COLO668 (cell line): ENCODE results near the gene EXOC4.

Source experiments
- DNase-seq: peaks from one replicate; lab custom pipeline; 2025; ENCODE audit not compliant: unreplicated experiment; lab: John Stamatoyannopoulos, UW

EXOC4 gene

DNA sequence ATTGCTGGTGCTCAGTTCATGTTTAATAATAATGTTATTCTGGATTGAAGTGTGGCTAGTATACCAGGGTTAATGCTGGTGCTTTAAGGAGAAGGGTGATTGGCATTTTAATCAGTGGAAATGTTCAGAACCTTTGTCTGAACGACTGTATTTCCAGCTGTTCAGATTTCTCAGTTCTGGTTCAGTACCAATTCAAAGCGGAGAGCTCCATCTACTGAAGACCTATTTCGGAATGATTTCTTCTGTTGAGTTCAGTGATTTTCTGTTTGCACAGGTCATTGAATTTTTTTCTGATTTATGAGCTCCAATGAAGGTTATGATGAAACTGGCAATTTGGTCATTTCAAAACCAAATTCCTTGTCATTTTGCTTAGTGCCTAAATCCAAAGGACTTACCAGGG lies 160.1 kb downstream of the EXOC4 start:
- no peak for DNase-seq

DNA sequence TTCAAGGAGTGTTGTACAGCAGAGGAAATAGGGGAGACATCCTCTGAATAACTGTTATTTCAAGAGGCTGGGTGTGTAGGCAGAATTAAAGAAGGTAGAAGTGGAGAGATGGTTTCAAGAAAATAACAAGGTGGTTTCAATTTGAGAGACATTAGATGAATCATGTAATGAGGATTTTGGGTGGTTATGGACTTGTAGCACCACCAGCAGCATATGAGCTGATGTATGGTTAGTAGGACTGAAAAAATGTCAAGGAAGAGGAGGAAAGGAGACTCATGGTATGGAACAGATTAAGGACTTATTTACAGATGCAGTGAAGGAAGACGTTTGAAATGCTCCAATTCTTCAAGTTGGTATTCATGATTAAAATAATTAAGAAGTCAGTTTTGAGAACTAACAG lies 166.2 kb downstream of the EXOC4 start:
- no peak for DNase-seq

DNA sequence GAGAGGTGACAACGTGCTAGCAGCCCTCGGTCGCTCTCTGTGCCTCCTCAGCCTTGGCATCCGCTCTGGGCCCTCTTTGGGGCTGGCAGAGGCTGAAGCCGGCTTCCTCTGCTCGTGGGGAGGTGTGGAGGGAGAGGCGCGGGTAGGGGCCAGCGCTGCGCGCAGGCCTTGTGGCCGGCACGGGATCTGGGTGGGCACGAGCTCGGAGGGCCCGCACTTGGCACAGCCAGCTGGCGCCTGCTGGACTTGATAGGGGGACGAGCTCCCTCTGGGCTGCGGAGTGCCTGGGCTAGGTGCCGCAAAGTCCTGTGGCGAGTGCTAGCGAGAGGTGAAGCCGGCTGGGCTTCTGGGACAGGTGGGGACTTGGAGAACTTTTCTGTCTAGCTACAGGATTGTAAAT lies 170.7 kb downstream of the EXOC4 start:
- DNase-seq: no peak

DNA sequence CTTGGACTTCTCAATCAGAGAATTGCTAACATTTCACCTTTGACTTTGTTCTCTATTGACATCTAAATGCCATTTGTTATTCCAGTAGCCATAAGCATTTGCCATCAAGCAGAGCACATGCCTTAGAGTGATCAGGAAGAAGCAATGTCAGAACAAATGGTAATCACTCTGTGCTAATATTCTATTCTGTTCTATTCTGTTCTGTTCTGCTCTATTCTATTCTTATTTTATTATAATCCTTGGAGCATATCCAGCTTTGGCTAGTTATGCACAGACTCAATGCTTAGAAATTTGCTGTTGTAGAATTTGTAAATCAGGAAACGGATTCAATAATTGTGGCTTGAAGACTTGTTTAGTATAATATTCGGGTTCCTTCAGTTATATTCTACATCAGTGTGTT lies 175.4 kb downstream of the EXOC4 start:
- no peak for DNase-seq

DNA sequence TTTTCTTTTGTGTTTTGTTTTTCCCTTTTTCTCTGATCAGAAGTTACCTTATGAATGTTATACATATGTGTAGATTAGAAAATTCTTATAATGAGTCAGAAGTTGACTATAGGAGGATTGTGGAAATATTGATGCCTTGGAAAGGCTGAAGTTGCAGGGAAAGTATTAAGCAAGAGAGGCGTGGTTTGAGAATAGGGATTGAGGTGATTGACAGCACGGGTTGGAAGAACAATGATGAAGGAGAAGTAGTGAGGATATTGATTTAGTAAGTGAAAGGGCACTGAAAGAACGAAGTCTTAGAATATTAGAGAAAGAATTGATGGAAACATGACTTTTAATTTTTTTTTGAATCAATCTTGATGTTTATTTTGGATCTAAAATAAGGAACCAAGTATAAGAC lies 176.0 kb downstream of the EXOC4 start:
- no peak for DNase-seq

DNA sequence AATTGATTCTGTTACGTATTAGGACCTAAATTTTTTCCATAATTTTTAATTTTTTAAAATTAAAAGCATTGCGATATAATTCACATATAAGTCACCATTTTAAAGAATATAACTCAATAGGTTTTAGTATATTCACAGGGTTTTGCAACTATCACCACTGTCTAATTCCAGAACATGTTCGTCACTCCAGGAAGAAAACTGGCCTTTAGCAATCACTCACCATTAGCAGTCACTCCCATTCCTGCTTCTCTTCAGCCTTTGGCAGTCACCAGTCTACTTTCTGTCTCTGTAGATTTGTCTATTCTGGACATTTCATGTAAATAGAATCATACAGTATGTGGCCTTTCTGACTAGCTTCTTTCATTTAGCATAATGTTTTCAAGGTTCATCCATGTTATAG lies 176.5 kb downstream of the EXOC4 start:
- DNase-seq: no peak

DNA sequence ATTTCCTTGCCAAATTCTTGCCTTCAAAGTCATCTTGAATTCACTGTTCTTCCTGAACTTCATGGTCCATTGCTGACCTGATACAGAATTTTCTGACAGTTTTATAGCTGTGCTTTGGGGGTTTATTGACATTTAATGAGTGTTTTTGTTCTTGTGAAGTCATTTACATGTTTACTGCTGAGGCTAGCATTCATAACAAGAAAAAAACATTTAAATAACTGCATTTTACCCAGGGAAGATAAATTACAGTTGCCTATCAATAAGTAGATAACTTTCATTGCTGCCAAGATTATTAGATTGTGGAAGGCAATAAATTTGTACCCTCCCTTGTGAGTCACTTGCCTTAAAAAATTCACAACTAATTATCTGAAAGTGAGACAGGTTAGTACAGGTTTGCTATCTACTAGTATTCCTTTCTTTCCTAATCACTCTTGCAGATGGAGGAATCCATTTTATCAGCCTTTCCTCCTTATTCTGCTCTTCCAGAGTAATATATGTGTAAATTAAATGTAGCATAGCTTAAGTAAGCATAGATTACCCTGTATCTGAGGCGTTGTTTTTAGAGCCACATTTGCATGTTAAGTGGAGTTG lies 178.4 kb downstream of the EXOC4 start:
- no peak for DNase-seq

DNA sequence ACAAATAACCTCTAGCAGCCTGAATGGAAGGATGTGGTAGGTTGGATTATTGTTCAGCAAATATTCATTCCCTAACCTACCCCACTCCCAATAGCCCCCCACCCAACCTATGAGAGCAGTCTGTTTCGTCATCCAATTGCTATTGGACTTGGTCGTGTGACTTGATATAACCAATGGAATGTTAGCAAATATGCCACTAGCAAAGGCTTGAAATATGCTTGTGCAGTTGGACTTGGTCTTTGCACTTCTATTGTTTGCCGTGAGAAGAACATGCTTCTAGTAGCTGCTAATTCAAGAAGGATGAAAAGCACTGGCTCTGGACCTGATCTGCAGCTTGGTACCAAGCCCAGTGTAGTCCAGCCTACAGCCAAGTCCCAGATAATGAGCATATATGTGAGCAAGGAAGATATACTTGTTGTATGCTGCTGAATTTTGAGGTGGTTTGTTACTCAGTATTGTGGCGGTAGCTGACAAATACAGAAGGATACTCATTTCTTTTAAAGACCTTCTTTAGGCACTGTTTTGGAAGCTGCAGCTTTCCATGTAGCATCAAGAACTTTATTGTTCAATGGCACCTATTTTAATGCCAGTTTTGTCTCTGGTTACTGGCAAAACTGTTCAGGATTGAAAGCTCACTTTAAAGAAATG lies 180.4 kb downstream of the EXOC4 start:
- DNase-seq: no peak

DNA sequence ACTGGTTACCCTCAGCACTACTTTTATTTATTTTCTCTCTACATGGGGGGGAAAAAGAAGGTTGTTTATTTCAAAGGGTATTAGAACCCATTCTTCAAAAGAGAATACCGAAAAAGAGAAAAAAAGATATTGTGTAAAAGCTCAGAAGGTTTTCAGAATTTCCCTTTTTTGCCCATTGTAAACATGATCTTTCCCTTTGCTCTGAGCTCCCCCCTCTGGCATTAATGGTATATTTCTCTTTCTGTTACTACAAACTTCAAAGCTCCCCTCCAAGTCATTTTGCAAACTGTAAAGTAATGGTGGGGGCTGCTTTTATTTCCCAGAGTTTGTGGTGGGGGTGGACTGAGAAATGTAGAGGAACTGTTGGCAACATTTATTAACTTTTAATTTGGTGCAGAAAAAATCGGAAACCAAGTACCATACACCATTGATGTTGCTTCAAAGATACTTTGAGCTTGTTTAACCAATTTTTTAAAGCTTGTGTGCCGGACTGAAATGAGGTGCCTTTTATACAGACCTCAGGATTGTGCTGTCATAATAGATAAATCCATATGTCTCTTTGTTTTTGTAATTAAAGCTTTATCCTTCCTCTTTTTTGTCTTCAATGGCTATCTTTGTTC lies 181.5 kb downstream of the EXOC4 start:
- no peak for DNase-seq

DNA sequence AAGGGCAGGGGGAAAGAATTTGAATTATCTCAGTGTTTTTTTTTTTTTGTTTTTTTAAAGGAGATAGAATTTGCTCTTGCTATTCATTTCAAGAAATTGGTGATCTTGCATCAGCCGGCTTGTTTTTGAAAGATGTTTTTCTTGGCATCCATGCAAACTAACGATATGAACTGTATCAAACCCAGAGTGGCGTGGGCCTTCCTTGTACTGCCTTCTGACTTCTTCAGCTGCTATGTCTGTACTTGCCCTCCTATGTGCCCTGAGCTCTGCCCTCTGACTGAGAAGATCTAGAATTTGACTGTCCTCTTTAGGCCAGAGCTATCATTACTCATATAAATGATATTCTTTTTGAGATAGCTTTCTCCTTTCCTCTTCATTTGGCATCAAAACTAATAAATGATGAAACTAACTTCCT lies 183.1 kb downstream of the EXOC4 start:
- no peak for DNase-seq

DNA sequence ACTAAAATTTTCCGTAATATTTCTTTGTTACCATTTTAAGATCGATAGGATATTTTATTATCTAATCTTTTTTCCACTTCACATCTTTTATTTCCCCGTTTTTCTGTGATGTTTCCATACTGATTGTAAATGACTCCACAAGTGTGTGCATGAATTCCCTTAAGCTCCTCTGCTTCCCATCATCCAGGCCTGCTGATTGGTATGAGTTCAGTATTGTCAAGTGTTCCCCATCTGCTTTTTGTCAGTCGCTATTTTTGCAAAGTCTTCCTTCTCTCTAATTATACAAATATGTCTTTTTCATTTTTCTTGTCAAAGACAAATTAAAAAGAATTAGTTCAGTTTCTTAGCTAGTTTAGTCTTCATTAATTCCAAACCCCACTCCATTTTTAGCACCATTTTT lies 184.7 kb downstream of the EXOC4 start:
- no peak for DNase-seq

DNA sequence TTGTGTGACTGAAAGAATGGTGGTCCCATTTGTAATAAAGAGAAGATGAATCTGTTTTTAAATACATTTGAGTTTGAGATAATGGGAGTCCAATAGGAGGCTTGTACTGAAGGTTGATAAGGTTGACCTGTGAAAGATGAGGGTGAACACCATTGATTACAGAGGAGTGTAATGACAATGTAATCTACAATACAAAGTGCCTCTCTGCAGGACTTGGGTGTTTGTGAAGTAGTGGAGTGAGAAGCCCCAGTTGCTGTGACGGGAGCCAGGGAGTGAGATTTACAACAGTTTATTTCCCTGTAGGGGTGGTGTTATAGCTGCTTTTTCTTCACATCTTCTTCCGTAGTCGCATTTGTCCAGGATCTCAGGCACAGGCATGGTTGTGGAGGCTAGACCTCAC lies 189.9 kb downstream of the EXOC4 start:
- no peak for DNase-seq

DNA sequence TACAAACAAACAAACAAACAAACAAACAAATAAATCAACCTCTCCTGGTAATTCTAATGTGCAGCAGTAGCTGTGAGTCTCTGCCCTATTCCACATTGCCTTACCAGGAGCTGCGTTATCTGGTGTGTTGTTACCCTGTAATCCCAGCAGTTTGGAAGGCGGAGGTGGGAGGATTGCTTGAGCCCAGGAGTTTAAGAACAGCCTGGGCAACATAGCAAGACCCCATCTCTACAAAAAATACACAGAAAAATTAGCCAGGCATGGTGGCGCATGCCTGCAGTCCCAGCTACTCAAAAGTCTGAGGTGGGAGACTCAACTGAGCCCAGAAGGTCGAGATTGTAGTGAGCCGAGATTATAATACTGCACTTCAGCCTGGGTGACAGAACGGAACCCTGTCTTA lies 192.7 kb downstream of the EXOC4 start:
- no peak for DNase-seq

DNA sequence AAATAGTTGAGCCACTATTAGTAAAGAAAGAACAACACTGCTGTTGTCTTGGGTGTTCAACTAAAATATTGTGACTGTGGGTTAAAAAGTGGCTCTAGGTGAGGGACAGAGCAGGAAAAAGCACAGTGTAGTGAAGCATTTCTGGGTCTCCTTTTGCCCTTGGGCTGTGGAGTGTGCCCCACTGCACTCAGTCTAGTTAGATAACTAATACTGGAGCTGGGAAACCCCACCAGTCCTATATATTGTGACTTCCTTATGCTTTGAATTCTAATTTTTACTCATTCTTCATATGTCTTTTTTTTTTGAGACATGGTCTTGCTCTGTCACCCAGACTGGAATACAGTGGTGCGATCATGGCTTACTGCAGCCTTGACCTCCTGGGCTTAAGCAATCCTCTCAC lies 195.1 kb downstream of the EXOC4 start:
- DNase-seq: no peak

DNA sequence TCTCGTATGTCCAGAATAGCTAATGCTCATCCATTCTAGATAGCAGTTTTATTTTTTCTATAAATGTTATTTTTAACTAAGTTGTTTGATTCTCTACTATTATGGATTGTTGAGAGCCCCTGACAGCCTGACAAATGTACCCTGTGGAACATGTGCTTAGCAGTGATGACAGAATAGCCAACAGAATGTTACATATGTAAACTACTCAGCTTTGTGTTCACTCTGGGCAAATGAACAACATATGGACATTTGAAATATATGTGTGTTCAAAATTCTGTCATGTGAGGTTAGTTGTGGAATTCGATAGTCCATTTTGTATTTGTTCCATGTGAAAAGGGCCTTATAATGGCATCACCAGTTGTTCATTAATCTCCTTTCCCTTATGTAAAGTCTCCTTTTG lies 199.7 kb downstream of the EXOC4 start:
- no peak for DNase-seq

DNA sequence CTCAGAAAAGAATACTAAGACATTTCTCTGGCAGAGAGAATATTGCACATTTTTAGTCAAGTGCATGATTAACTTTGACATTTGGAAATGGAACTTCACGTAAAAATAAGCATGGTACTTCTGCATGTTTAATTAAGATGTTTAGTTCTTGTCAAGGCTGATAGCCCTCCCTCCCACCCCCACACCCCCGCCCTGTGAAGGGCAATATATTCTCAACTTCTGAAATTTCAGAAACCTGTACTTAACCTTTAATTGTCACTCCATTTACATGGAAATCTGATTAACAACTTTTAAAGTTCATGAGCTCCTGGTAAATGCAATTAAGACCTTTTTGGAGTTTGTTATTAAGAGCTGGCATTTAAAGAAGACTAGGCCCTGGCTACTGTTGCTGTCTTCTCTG lies 205.8 kb downstream of the EXOC4 start:
- no peak for DNase-seq

DNA sequence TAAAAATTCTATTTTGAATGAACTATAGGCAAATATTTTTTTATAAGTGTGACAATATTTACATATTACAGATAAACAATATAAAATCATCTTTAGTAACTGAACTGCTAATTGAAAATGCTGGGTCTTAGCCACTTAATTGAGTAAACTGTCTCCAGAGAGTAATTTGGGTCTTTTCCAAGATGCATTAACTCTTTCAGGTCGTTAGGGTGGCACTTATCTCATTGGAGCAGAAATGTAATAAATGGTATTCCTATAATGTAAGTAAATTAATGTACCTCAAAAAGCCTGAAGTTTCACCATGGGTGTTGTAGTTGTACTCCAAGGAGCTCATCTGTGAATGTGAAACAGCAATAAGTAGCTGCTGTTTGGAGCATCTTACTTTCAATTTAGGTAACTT lies 208.5 kb downstream of the EXOC4 start:
- no peak for DNase-seq

DNA sequence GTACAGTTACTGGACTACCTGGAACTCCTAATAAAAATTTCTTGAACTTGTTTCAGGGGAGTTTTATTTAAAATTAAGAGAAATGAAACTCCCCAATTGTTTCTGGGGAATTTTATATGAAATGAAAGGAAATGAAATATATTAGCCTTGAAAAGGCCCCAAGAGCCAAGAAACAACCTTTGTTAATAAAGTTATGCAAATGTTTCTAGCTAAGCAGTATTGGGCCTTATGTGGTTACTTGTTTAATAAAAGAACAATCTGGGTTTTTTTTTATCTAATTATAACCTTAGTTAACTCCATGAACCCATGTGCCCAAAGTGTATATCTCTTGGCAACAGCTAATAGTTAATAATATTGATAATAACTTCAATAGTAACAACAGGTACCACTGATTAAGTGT lies 222.8 kb downstream of the EXOC4 start:
- DNase-seq: no peak

DNA sequence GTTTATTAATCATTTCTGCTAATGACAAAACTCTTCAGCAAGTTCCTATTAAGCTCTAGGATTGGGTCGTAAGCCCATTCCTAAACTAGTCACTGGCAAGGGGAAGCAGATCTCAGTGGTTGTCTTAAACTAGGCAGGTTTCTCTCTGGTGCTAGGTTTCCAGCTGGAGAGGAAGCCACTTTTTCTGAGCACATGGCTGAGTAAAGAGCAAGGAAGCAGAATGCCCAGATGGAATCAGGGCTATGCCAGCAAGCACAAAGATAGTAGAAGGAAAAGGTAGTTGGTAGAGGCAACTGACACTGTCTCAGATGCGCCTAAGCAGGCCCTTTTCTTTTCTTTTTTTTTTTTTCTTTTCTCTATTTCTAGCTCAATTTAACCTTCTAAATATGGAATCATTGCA lies 224.9 kb downstream of the EXOC4 start:
- DNase-seq: no peak

DNA sequence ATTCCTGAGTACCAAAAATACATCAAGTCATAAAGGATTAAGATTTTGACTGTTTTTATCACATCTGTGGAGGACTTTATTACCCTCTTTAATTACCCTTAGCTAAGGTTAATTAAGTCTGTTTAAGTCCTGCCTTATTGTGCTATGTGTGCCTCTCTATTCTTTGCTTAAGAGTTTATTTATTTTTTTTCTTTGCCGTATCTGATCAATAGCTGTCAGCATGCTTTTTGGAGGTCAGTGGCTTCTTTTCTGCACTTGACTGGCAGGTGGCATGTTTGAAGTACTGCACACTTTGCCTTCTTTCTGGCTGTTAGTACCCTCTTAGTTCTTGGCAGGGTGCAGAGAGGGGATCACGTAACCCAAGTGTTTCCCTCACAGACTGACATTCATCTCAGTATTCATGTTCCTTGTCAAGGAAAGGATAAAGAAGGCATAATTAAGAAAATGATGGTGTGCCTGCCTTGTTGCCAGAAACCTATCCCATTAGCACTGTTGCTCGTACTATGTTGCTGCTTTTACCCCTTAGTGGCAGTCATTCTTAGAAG lies 225.8 kb downstream of the EXOC4 start:
- no peak for DNase-seq

DNA sequence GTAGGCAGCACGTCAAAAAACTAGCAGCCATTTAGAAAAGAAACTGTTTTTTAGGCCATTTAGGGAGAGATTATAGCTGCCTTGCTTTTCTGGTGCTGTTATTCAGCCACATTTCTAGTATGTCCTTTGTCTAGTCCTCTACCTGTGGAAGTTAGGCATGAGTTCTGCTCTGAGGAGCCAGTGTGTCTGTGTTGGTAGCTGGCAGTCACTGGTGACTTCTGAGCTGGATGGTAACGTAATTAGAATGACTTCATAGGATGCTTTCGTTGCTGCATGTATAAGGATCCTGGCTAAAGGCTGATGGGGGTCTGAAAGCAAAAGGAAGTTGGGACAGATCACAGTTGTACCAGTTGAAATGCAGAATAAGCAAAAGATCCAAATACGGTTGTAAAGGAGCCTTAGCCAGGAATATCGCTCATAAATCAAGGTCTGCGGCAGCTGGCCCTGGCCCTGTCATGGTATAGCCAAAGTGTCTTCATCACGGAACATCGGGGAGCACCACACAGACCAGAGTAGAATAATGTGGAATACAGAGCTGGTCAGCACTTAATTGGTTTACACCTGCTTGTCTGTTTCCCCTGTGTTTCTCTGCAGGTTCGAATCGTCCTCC lies 226.7 kb downstream of the EXOC4 start:
- DNase-seq: no peak

DNA sequence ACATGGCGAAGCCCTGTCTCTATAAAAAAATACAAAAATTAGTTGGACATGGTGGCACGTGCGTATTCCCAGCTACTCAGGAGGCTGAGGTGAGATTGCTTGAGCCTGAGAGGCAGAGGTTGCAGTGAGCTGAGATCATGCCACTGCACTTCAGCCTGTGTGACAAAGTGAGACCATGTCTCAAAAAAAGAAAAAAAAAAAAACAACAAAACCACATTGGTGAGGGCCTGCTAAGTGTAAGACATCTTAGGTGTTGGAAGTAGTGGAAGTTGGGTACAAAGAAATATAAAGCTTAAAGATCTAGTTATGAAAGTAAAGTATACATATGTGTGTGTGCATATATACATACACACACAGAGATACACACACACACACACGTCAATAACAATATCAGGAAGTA lies 228.0 kb downstream of the EXOC4 start:
- DNase-seq: no peak
